Mammary epithelial cell (primary cell): ENCODE results near the gene SPDEF.

Experiments
- EZH2 ChIP-seq: IDR thresholded peaks from 2 replicates; pipeline ENCODE4 v1.6.1; 2012; ENCODE audit warnings: low read length, inconsistent platforms, borderline replicate concordance
- TF ChIP-seq, protein P1 (sequence below), 2 donors: IDR thresholded peaks in 1 of 2; conservative IDR thresholded peaks in 1 of 2; 2 replicates each; pipeline ENCODE4 v1.5.1; 2011 to 2012; ENCODE audit warnings: inconsistent platforms in 2 of 2, low read length in 2 of 2, mild to moderate bottlenecking in 2 of 2, control low read depth in 1 of 2, low read depth in 1 of 2; ENCODE audit not compliant: insufficient read depth in 1 of 2; ENCODE audit errors: extremely low read depth in 1 of 2

DNA sequence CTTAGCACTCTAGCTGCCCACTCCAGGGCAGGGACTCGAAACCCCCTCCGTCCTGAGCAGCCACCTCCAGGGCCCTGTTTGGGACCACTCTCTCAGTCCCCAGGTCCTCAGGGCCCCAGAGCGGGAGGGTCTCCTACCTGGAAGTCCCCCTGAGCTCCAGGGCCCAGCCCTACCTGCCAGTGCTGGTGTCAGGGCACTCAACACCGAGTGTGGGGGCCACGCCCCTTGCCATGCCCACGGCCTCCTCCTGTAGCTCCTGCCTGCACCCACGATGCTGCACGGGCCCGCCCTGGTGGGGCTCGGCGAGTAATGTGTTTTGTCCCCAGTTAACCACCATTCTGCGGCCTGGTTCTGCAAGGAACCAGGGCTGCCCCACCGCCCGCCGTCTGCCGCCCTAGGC lies 21.5 kb downstream of the SPDEF start:
- TF ChIP-seq, protein P1, sequence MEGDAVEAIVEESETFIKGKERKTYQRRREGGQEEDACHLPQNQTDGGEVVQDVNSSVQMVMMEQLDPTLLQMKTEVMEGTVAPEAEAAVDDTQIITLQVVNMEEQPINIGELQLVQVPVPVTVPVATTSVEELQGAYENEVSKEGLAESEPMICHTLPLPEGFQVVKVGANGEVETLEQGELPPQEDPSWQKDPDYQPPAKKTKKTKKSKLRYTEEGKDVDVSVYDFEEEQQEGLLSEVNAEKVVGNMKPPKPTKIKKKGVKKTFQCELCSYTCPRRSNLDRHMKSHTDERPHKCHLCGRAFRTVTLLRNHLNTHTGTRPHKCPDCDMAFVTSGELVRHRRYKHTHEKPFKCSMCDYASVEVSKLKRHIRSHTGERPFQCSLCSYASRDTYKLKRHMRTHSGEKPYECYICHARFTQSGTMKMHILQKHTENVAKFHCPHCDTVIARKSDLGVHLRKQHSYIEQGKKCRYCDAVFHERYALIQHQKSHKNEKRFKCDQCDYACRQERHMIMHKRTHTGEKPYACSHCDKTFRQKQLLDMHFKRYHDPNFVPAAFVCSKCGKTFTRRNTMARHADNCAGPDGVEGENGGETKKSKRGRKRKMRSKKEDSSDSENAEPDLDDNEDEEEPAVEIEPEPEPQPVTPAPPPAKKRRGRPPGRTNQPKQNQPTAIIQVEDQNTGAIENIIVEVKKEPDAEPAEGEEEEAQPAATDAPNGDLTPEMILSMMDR (conservative IDR thresholded peaks at IDR 0.05 in 1 of 2, IDR thresholded peaks at IDR 0.05 in 1 of 2; ENCODE audit: extremely low read depth in 1 of 2, insufficient read depth in 1 of 2, low read depth in 1 of 2, low read length in 2 of 2) = no peak
- no peak for TF ChIP-seq EZH2
